HEK293 (cell line): ENCODE results near the gene EEFSEC.

Experiments
- CTCF ChIP-seq: fragments of 450-650 bp; formaldehyde crosslinking; IDR thresholded peaks from 2 replicates; pipeline ENCODE4 v1.5.1; 2016; ENCODE audit warnings: missing biosample characterization, missing genetic modification characterization
- OVOL3 ChIP-seq: fragments of 450-650 bp; formaldehyde crosslinking; IDR thresholded peaks from 2 replicates; pipeline ENCODE4 v1.5.1; 2016; ENCODE audit warnings: missing biosample characterization, missing genetic modification characterization
- PBX3 ChIP-seq: sonication (generic); formaldehyde crosslinking; IDR thresholded peaks from 2 replicates; pipeline ENCODE4 v1.8.1; 2022; ENCODE audit warnings: mild to moderate bottlenecking, moderate library complexity, missing genetic modification reagents
- SP2 ChIP-seq: fragments of 450-650 bp; formaldehyde crosslinking; IDR thresholded peaks from 2 replicates; pipeline ENCODE4 v1.5.1; 2016; ENCODE audit warnings: missing biosample characterization, missing genetic modification characterization
- ZBTB11 ChIP-seq: fragments of 450-650 bp; formaldehyde crosslinking; conservative IDR thresholded peaks from 2 replicates; pipeline ENCODE4 v1.5.1; 2016; ENCODE audit warnings: low read depth, missing biosample characterization, missing genetic modification characterization
- ZNF274 ChIP-seq, 2 experiments: fragments of 200-500 bp in 1 of 2; fragments of 450-650 bp in 1 of 2; sonication (Bioruptor generic) in 1 of 2; formaldehyde crosslinking in 1 of 2; IDR thresholded peaks; 2 replicates each; pipeline versions ENCODE4 v1.5.1 to v1.6.1; 2014 to 2016; ENCODE audit warnings: borderline replicate concordance in 1 of 2, inconsistent platforms in 1 of 2, low read length in 1 of 2, missing biosample characterization in 1 of 2, missing genetic modification characterization in 1 of 2

- TF ChIP-seq SP2 = no peak
- no peak for TF ChIP-seq PBX3 (CRISPR knock-in tag)
- no peak for TF ChIP-seq ZBTB11
- no peak for TF ChIP-seq ZNF274 (IDR thresholded peaks at IDR 0.05; ENCODE audit: low read length)
- no peak for TF ChIP-seq ZNF274 (tag by site-specific recombination; IDR thresholded peaks at IDR 0.05; ENCODE audit: borderline replicate concordance)
- no peak for TF ChIP-seq CTCF (tag by site-specific recombination)
- no peak for TF ChIP-seq OVOL3 (tag by site-specific recombination)
Measured at GRCh38 chr3:128392021-128392420, 238.7 kb downstream of the EEFSEC start.
